ENCODE measurements around the gene TGFBR2. TPM values are rescaled to one million over a fixed set of nuclear protein-coding genes. Genes with fewer than 3 reads are reported as not detected.

The TGFBR2 gene
- total and polyA plus RNA-seq, 2 of the 13 experiments (the other 11 are each of a cell fraction or from before 2014, with no cell fraction given): 82.2 to 187 TPM

DNA sequence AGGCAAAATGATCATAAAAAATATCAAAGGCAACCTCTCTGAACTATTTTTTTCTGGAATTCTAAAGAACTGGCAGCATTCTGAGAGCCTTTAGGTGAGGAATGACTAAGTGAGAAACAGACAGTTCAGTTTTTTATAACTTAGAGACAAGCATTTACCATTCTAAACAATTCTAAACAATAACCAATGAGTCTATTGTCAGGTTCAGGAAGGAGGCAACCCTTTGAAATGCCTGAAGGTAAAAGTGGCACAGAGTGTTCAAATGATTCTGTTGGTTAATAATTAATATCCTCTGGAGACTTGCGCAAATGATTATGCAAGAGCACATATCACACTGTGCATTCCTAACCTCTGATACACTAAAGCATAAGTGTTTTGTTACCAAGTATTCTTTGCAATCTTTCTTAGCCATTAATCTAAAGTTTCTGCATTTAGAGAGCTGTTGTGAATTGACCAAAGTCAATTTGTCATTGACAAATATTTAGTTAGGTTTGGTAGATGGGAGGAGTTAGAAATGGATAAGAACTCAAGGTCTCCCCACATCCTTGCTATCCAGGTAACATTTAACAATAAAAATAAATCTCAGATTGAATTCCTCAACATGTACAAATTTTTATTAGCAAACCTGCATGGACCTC, 9.2 kb upstream of the TGFBR2 start (continued):
- TF ChIP-seq MEIS1 (CRISPR knock-in tag; IDR thresholded peaks at IDR 0.05; ENCODE audit: borderline replicate concordance) (0 out of 2 replicates have a peak, but pooled peaks have one; percentile 35), IRX3 (CRISPR knock-in tag; IDR thresholded peaks at IDR 0.05; ENCODE audit: borderline replicate concordance, low read depth) (no peak), NKX3-1 (CRISPR knock-in tag; IDR thresholded peaks at IDR 0.05) (no peak), SPEN (CRISPR knock-in tag; IDR thresholded peaks at IDR 0.05; ENCODE audit: low read depth) (no peak), ZNF333 (CRISPR knock-in tag; IDR thresholded peaks at IDR 0.05; ENCODE audit: borderline replicate concordance) (no peak), HMGA1 (CRISPR knock-in tag; conservative IDR thresholded peaks at IDR 0.05) (no peak), SYNCRIP (IDR thresholded peaks at IDR 0.05; ENCODE audit: insufficient read depth, low read depth, low read length) (no peak), SIN3A (IDR thresholded peaks at IDR 0.05; ENCODE audit: borderline replicate concordance, low read depth, low read length) (no peak), NONO (IDR thresholded peaks at IDR 0.05) (no peak), NONO (CRISPR knock-in tag; conservative IDR thresholded peaks at IDR 0.05) (peak; percentile 72), BHLHE40 (IDR thresholded peaks at IDR 0.05; ENCODE audit: low read length) (no peak), ZNF737 (CRISPR knock-in tag; IDR thresholded peaks at IDR 0.05; ENCODE audit: borderline replicate concordance) (no peak), ATF1 (CRISPR knock-in tag; IDR thresholded peaks at IDR 0.05) (peak; percentile 83), ZKSCAN1 (IDR thresholded peaks at IDR 0.05; ENCODE audit: low read length) (no peak), HES4 (CRISPR knock-in tag; IDR thresholded peaks at IDR 0.05; ENCODE audit: borderline replicate concordance) (no peak), ZNF672 (CRISPR knock-in tag; IDR thresholded peaks at IDR 0.05) (no peak), SP2 (CRISPR knock-in tag; IDR thresholded peaks at IDR 0.05) (no peak), ZNF224 (CRISPR knock-in tag; IDR thresholded peaks at IDR 0.05) (no peak), HNF4G (IDR thresholded peaks at IDR 0.05; ENCODE audit: borderline replicate concordance, low read depth, low read length) (0 out of 2 replicates have a peak, but pooled peaks have one; percentile 61), HNF4G (CRISPR knock-in tag; IDR thresholded peaks at IDR 0.05; ENCODE audit: borderline replicate concordance, low read depth) (no peak), ZNF660 (CRISPR knock-in tag; IDR thresholded peaks at IDR 0.05; ENCODE audit: borderline replicate concordance, low read depth) (no peak), ZNF883 (CRISPR knock-in tag; IDR thresholded peaks at IDR 0.05; ENCODE audit: not compliant biosample characterization) (no peak), NR2C2 (CRISPR knock-in tag; IDR thresholded peaks at IDR 0.05; ENCODE audit: borderline replicate concordance) (peak; percentile 47; the same call in 1 of the 2 replicates)
- TF ChIP-seq, protein P1, sequence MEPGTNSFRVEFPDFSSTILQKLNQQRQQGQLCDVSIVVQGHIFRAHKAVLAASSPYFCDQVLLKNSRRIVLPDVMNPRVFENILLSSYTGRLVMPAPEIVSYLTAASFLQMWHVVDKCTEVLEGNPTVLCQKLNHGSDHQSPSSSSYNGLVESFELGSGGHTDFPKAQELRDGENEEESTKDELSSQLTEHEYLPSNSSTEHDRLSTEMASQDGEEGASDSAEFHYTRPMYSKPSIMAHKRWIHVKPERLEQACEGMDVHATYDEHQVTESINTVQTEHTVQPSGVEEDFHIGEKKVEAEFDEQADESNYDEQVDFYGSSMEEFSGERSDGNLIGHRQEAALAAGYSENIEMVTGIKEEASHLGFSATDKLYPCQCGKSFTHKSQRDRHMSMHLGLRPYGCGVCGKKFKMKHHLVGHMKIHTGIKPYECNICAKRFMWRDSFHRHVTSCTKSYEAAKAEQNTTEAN (CRISPR knock-in tag; conservative IDR thresholded peaks at IDR 0.05): peak; percentile 91
- TF ChIP-seq, protein P2, sequence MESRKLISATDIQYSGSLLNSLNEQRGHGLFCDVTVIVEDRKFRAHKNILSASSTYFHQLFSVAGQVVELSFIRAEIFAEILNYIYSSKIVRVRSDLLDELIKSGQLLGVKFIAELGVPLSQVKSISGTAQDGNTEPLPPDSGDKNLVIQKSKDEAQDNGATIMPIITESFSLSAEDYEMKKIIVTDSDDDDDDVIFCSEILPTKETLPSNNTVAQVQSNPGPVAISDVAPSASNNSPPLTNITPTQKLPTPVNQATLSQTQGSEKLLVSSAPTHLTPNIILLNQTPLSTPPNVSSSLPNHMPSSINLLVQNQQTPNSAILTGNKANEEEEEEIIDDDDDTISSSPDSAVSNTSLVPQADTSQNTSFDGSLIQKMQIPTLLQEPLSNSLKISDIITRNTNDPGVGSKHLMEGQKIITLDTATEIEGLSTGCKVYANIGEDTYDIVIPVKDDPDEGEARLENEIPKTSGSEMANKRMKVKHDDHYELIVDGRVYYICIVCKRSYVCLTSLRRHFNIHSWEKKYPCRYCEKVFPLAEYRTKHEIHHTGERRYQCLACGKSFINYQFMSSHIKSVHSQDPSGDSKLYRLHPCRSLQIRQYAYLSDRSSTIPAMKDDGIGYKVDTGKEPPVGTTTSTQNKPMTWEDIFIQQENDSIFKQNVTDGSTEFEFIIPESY (CRISPR knock-in tag; IDR thresholded peaks at IDR 0.05): no peak
- TF ChIP-seq, protein P3, sequence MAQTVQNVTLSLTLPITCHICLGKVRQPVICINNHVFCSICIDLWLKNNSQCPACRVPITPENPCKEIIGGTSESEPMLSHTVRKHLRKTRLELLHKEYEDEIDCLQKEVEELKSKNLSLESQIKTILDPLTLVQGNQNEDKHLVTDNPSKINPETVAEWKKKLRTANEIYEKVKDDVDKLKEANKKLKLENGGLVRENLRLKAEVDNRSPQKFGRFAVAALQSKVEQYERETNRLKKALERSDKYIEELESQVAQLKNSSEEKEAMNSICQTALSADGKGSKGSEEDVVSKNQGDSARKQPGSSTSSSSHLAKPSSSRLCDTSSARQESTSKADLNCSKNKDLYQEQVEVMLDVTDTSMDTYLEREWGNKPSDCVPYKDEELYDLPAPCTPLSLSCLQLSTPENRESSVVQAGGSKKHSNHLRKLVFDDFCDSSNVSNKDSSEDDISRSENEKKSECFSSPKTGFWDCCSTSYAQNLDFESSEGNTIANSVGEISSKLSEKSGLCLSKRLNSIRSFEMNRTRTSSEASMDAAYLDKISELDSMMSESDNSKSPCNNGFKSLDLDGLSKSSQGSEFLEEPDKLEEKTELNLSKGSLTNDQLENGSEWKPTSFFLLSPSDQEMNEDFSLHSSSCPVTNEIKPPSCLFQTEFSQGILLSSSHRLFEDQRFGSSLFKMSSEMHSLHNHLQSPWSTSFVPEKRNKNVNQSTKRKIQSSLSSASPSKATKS (CRISPR knock-in tag; IDR thresholded peaks at IDR 0.05): peak; percentile 83; the same call in 1 of the 2 replicates

Data from HepG2 (cell line).